ENCODE measurements around the gene ATXN7L3B. TPM values are rescaled to one million over a fixed set of nuclear protein-coding genes. Genes with fewer than 3 reads are reported as not detected.

Gene ATXN7L3B
- total and polyA plus RNA-seq, 9 of the 15 experiments (the other 6 are each of a cell fraction or from before 2014, with no cell fraction given) = 10.3 to 40.5 (median 31.0) TPM

- TF ChIP-seq, protein P1, sequence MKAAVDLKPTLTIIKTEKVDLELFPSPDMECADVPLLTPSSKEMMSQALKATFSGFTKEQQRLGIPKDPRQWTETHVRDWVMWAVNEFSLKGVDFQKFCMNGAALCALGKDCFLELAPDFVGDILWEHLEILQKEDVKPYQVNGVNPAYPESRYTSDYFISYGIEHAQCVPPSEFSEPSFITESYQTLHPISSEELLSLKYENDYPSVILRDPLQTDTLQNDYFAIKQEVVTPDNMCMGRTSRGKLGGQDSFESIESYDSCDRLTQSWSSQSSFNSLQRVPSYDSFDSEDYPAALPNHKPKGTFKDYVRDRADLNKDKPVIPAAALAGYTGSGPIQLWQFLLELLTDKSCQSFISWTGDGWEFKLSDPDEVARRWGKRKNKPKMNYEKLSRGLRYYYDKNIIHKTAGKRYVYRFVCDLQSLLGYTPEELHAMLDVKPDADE (conservative IDR thresholded peaks at IDR 0.05; ENCODE audit: control insufficient read depth, low read depth, low read length) = no peak
- TF ChIP-seq EZH2 (IDR thresholded peaks at IDR 0.05; ENCODE audit: borderline replicate concordance, low read depth, low read length) (no peak), SETDB1 (IDR thresholded peaks at IDR 0.05; ENCODE audit: low read length) (no peak), PTRF (tag; IDR thresholded peaks at IDR 0.05) (no peak), CBX5 (IDR thresholded peaks at IDR 0.05; ENCODE audit: borderline replicate concordance, low read depth) (no peak), ZNF316 (IDR thresholded peaks at IDR 0.05) (peak; percentile 9; the same call in 1 of the 2 replicates), NFE2 (IDR thresholded peaks at IDR 0.05; ENCODE audit: low read depth) (0 out of 2 replicates have a peak, but pooled peaks have one; percentile 13), TFE3 (CRISPR knock-in tag; IDR thresholded peaks at IDR 0.05) (peak; percentile 61), EGR1 (conservative IDR thresholded peaks at IDR 0.05) (peak; percentile 38)
These were observed 23.4 kb upstream of the ATXN7L3B start (continued) for GRCh38 chr12:74514098-74514872.
